ENCODE measurements around the gene AKT2. TPM values are rescaled to one million over a fixed set of nuclear protein-coding genes. Genes with fewer than 3 reads are reported as not detected.

Gene AKT2
- total and polyA plus RNA-seq, 10 of the 15 experiments (the other 5 are each of a cell fraction or from before 2014, with no cell fraction given), result 1.0 to 185 (median 71.5) TPM

- no peak for TF ChIP-seq USF2 (IDR thresholded peaks at IDR 0.05; ENCODE audit: borderline replicate concordance, low read depth, low read length)
- TF ChIP-seq ZBTB33 (IDR thresholded peaks at IDR 0.05), result no peak
- peak; percentile 73; the same call in 1 of the 2 replicates for TF ChIP-seq RCOR1 (conservative IDR thresholded peaks at IDR 0.05; ENCODE audit: low read depth, low read length)
- TF ChIP-seq IRF5 (IDR thresholded peaks at IDR 0.05; ENCODE audit: borderline replicate concordance), result no peak
- no peak for TF ChIP-seq SMC3 (IDR thresholded peaks at IDR 0.05; ENCODE audit: borderline replicate concordance, low read length)
- TF ChIP-seq ZNF592 (IDR thresholded peaks at IDR 0.05), result no peak
- TF ChIP-seq NBN (IDR thresholded peaks at IDR 0.05), result peak; percentile 50; the same call in 1 of the 2 replicates
- TF ChIP-seq KDM1A (IDR thresholded peaks at IDR 0.05; ENCODE audit: borderline replicate concordance), result no peak
- no peak for TF ChIP-seq CTCF (IDR thresholded peaks at IDR 0.05 in 2 of 3, conservative IDR thresholded peaks at IDR 0.05 in 1 of 3; ENCODE audit: control insufficient read depth in 2 of 3, extremely low read depth in 1 of 3, insufficient read depth in 1 of 3, low read depth in 3 of 3, low read length in 3 of 3)
- no peak for TF ChIP-seq SUPT20H (IDR thresholded peaks at IDR 0.05; ENCODE audit: borderline replicate concordance, control insufficient read depth, low read depth, low read length)
- peak; percentile 83 for TF ChIP-seq ZBTB40 (IDR thresholded peaks at IDR 0.05; ENCODE audit: borderline replicate concordance)
- peak; percentile 46 for TF ChIP-seq ATF7 (IDR thresholded peaks at IDR 0.05; ENCODE audit: low read depth)
- TF ChIP-seq STAT3 (IDR thresholded peaks at IDR 0.05; ENCODE audit: low read depth, low read length), result no peak
These were observed 449 bp upstream of the AKT2 start (continued) for GRCh38 chr19:40285353-40286234.

Measured in GM12878 (cell line).